ENCODE data around the gene LRP1-AS. TPM values are rescaled to one million over a fixed set of nuclear protein-coding genes. Genes with fewer than 3 reads are reported as not detected.

Gene LRP1-AS
- total RNA-seq, 1 experiment from 2014 or later: not detected

GRCh38 chr12:57195186-57195585 is 47.8 kb upstream of the LRP1-AS start:
- intact Hi-C loops (cut with micrococcal nuclease; ENCODE audit: unreplicated experiment): no loop called here
- no TSS peak for BruUV-seq (replicated peaks)
- peaks cover 4% of the 10 kb centered on the region for H3K36me3 Mint-ChIP-seq (ENCODE audit: insufficient read depth, unreplicated experiment)
- no peaks in the 10 kb centered on the region for H3K4me1 Mint-ChIP-seq (ENCODE audit: low read depth, unreplicated experiment)
- no peak for DNase-seq
- no peak overlapping the region for H3K27ac Mint-ChIP-seq (ENCODE audit: unreplicated experiment)
- H3K27me3 Mint-ChIP-seq (ENCODE audit: unreplicated experiment): peaks cover 32% of the 10 kb centered on the region
- TF ChIP-seq CTCF (IDR thresholded peaks at IDR 0.05; ENCODE audit: unreplicated experiment): no peak
- H3K4me3 Mint-ChIP-seq (ENCODE audit: low read depth, unreplicated experiment): no peak overlapping the region
- CTCF ChIA-PET: interaction anchor here (0.6 kb wide), 1 partner anchor 107 kb away, joined by 6 read pairs; no protein-coding TSS in a partner anchor
- H3K9me3 Mint-ChIP-seq (ENCODE audit: low read depth, unreplicated experiment): peaks cover 2% of the 10 kb centered on the region

- H3K27ac Mint-ChIP-seq (ENCODE audit: unreplicated experiment): no peak overlapping the region
- H3K9me3 Mint-ChIP-seq (ENCODE audit: low read depth, unreplicated experiment): peaks cover 2% of the 10 kb centered on the region
- no peak overlapping the region for H3K4me3 Mint-ChIP-seq (ENCODE audit: low read depth, unreplicated experiment)
Measured at GRCh38 chr12:57194253-57194652, 46.8 kb upstream of the LRP1-AS start.

GRCh38 chr12:57193706-57194245 is 46.4 kb upstream of the LRP1-AS start:
- no peaks in the 10 kb centered on the region for H3K4me1 Mint-ChIP-seq (ENCODE audit: low read depth, unreplicated experiment)
- intact Hi-C loops (cut with micrococcal nuclease; ENCODE audit: unreplicated experiment): no loop called here

More at GRCh38 chr12:57194253-57194652, 46.8 kb upstream of the LRP1-AS start:
- peaks cover 4% of the 10 kb centered on the region for H3K36me3 Mint-ChIP-seq (ENCODE audit: insufficient read depth, unreplicated experiment)
- intact Hi-C loops (cut with micrococcal nuclease; ENCODE audit: unreplicated experiment): no loop called here
- peaks cover 32% of the 10 kb centered on the region for H3K27me3 Mint-ChIP-seq (ENCODE audit: unreplicated experiment)
- no peak for TF ChIP-seq CTCF (IDR thresholded peaks at IDR 0.05; ENCODE audit: unreplicated experiment)
- no peak for DNase-seq
- no TSS peak for BruUV-seq (replicated peaks)
- CTCF ChIA-PET: no interaction called here
- no peaks in the 10 kb centered on the region for H3K4me1 Mint-ChIP-seq (ENCODE audit: low read depth, unreplicated experiment)

GRCh38 chr12:57192920-57193319 is 45.5 kb upstream of the LRP1-AS start:
- Mint-ChIP-seq H3K36me3 (ENCODE audit: insufficient read depth, unreplicated experiment) (peaks cover 4% of the 10 kb centered on the region), H3K9me3 (ENCODE audit: low read depth, unreplicated experiment) (peaks cover 2% of the 10 kb centered on the region), H3K27ac (ENCODE audit: unreplicated experiment) (no peak overlapping the region), H3K27me3 (ENCODE audit: unreplicated experiment) (peaks cover 29% of the 10 kb centered on the region), H3K4me1 (ENCODE audit: low read depth, unreplicated experiment) (no peaks in the 10 kb centered on the region), H3K4me3 (ENCODE audit: low read depth, unreplicated experiment) (no peak overlapping the region)
- TF ChIP-seq CTCF (IDR thresholded peaks at IDR 0.05; ENCODE audit: unreplicated experiment): no peak
- DNase-seq: no peak
- CTCF ChIA-PET: no interaction called here
- intact Hi-C loops (cut with micrococcal nuclease; ENCODE audit: unreplicated experiment): no loop called here
- no TSS peak for BruUV-seq (replicated peaks)

More at GRCh38 chr12:57193706-57194245, 46.4 kb upstream of the LRP1-AS start:
- peaks cover 32% of the 10 kb centered on the region for H3K27me3 Mint-ChIP-seq (ENCODE audit: unreplicated experiment)
- peaks cover 2% of the 10 kb centered on the region for H3K9me3 Mint-ChIP-seq (ENCODE audit: low read depth, unreplicated experiment)
- H3K4me3 Mint-ChIP-seq (ENCODE audit: low read depth, unreplicated experiment): no peak overlapping the region
- no peak for DNase-seq
- no peak overlapping the region for H3K27ac Mint-ChIP-seq (ENCODE audit: unreplicated experiment)
- no peak for TF ChIP-seq CTCF (IDR thresholded peaks at IDR 0.05; ENCODE audit: unreplicated experiment)
- BruUV-seq (replicated peaks): no TSS peak
- CTCF ChIA-PET: no interaction called here
- peaks cover 4% of the 10 kb centered on the region for H3K36me3 Mint-ChIP-seq (ENCODE audit: insufficient read depth, unreplicated experiment)

Data from Calu3 (cell line).